Liver (tissue), 9 donors: ENCODE data around the gene CDH4. TPM values are rescaled to one million over a fixed set of nuclear protein-coding genes. Genes with fewer than 3 reads are reported as not detected.

Source experiments
- DNase-seq: peaks from one replicate; pipeline ENCODE4 v3.0.0-alpha.2; 2017; ENCODE audit warnings: low spot score
- H3K27ac ChIP-seq, 2 donors: one replicate each; pipeline ENCODE4 v1.7.0; 2013; ENCODE audit warnings: inconsistent platforms in 2 of 2, low read length in 2 of 2, control low read depth in 1 of 2, low read depth in 1 of 2, mild to moderate bottlenecking in 1 of 2
- H3K27me3 ChIP-seq, 4 donors: one replicate each; pipeline versions ENCODE4 v1.6.1 to v1.7.0; 2013; ENCODE audit warnings: low read length in 3 of 4, inconsistent platforms in 1 of 4, mild to moderate bottlenecking in 1 of 4, moderate library complexity in 1 of 4; ENCODE audit not compliant: control insufficient read depth in 4 of 4, insufficient read depth in 4 of 4
- H3K36me3 ChIP-seq, 4 donors: one replicate each; pipeline versions ENCODE4 v1.6.1 to v1.7.0; 2013; ENCODE audit warnings: low read length in 3 of 4, mild to moderate bottlenecking in 3 of 4, low read depth in 1 of 4, moderate library complexity in 1 of 4; ENCODE audit not compliant: control insufficient read depth in 4 of 4, insufficient read depth in 3 of 4
- H3K4me1 ChIP-seq, 4 donors: one replicate each; pipeline versions ENCODE4 v1.6.1 to v1.7.0; 2013; ENCODE audit warnings: low read length in 3 of 4, mild to moderate bottlenecking in 3 of 4, moderate library complexity in 1 of 4; ENCODE audit not compliant: control insufficient read depth in 4 of 4, insufficient read depth in 4 of 4
- H3K4me3 ChIP-seq, 3 donors: one replicate each; pipeline versions ENCODE4 v1.6.1 to v1.7.0; 2013; ENCODE audit warnings: low read length in 3 of 3, control low read depth in 1 of 3, low read depth in 1 of 3, mild to moderate bottlenecking in 1 of 3
- H3K9ac ChIP-seq, 2 donors: one replicate each; pipeline ENCODE4 v1.7.0; 2013; ENCODE audit warnings: low read length in 2 of 2, mild to moderate bottlenecking in 2 of 2, moderate library complexity in 2 of 2, control low read depth in 1 of 2, low read depth in 1 of 2
- H3K9me3 ChIP-seq, 4 donors: one replicate each; pipeline versions ENCODE4 v1.6.1 to v1.7.0; 2013; ENCODE audit warnings: low read length in 3 of 4; ENCODE audit not compliant: control insufficient read depth in 4 of 4
- EGR1 ChIP-seq, 2 donors: IDR thresholded peaks; 2 replicates each; pipeline ENCODE4 v1.6.1; 2016 to 2018; ENCODE audit warnings: antibody characterized with exemption in 2 of 2, low read depth in 2 of 2
- FOXA1 ChIP-seq: IDR thresholded peaks from 2 replicates; pipeline ENCODE4 v1.6.1; 2016; ENCODE audit warnings: antibody characterized with exemption
- FOXA2 ChIP-seq: IDR thresholded peaks from 2 replicates; pipeline ENCODE4 v1.6.1; 2016; ENCODE audit warnings: antibody characterized with exemption
- GABPA ChIP-seq, 2 donors: IDR thresholded peaks in 1 of 2; conservative IDR thresholded peaks in 1 of 2; 2 replicates each; pipeline ENCODE4 v1.6.1; 2016; ENCODE audit warnings: antibody characterized with exemption in 2 of 2, mild to moderate bottlenecking in 1 of 2, moderate library complexity in 1 of 2
- HNF4A ChIP-seq, 2 donors: conservative IDR thresholded peaks; 2 replicates each; pipeline ENCODE4 v1.6.1; 2016; ENCODE audit warnings: antibody characterized with exemption in 2 of 2, mild to moderate bottlenecking in 2 of 2
- HNF4G ChIP-seq: IDR thresholded peaks from 2 replicates; pipeline ENCODE4 v1.6.1; 2016; ENCODE audit warnings: antibody characterized with exemption
- JUND ChIP-seq, 2 donors: IDR thresholded peaks; 2 replicates each; pipeline ENCODE4 v1.6.1; 2016; ENCODE audit warnings: antibody characterized with exemption in 2 of 2
- MAX ChIP-seq: IDR thresholded peaks from 2 replicates; pipeline ENCODE4 v1.6.1; 2016; ENCODE audit warnings: antibody characterized with exemption
- NR2F2 ChIP-seq: IDR thresholded peaks from 2 replicates; pipeline ENCODE4 v1.6.1; 2016; ENCODE audit warnings: antibody characterized with exemption
- RAD21 ChIP-seq, 2 donors: IDR thresholded peaks; 2 replicates each; pipeline ENCODE4 v1.6.1; 2016; ENCODE audit warnings: antibody characterized with exemption in 2 of 2, mild to moderate bottlenecking in 2 of 2
- RXRA ChIP-seq, 2 donors: IDR thresholded peaks; 2 replicates each; pipeline ENCODE4 v1.6.1; 2017 to 2018; ENCODE audit warnings: antibody characterized with exemption in 2 of 2, mild to moderate bottlenecking in 1 of 2
- SP1 ChIP-seq: IDR thresholded peaks from 2 replicates; pipeline ENCODE4 v1.6.1; 2018; ENCODE audit warnings: antibody characterized with exemption, mild to moderate bottlenecking
- TAF1 ChIP-seq: conservative IDR thresholded peaks from 2 replicates; pipeline ENCODE4 v1.6.1; 2016; ENCODE audit warnings: antibody characterized with exemption, mild to moderate bottlenecking
- ZBTB33 ChIP-seq: IDR thresholded peaks from 2 replicates; pipeline ENCODE4 v1.6.1; 2016; ENCODE audit warnings: antibody characterized with exemption
- WGBS: extraction: QIAGEN DNeasy Blood & Tissue Kit; methylation state at CpG from one replicate; pipeline ENCODE4 v1.1.7; 2013; 5-methylcytosine and 5-hydroxymethylcytosine counted together
- polyA plus RNA-seq, 2 donors: library from polyadenylated mRNA; stranded (reverse) in 1 of 2; unstranded in 1 of 2; fragments of 200-250 nt in 1 of 2; fragments of >200 nt in 1 of 2; fragmentation: Nextera tagmentation in 1 of 2; extraction: Ambion mirVana in 1 of 2; gene quantifications; one replicate each; pipeline versions ENCODE4 v1.2.1 to v1.2.3, GENCODE V29; 2013 to 2015
- total RNA-seq, 2 donors: library from RNA; depleted of rRNA; stranded (reverse); fragments of >200 nt; gene quantifications; one replicate each; pipeline ENCODE4 v1.2.3, GENCODE V29; 2014
- TF ChIP-seq, protein P1 (sequence below): IDR thresholded peaks from 2 replicates; pipeline ENCODE4 v1.6.1; 2016; ENCODE audit warnings: antibody characterized with exemption
- TF ChIP-seq, protein P2 (sequence below): IDR thresholded peaks from 2 replicates; pipeline ENCODE4 v1.6.1; 2016; ENCODE audit warnings: antibody characterized with exemption, mild to moderate bottlenecking
- TF ChIP-seq, protein P3 (sequence below): fragments of 150-350 bp; IDR thresholded peaks from 2 replicates; pipeline ENCODE4 v1.5.1; 2017; ENCODE audit warnings: improper control_type of control experiment, low read depth, low read length; ENCODE audit not compliant: missing input control
- donor health status: healthy.
- donor health status: healthy.
- donor health status: healthy.
- donor health status: healthy.
- donor health status: healthy.

CDH4 gene
- total and polyA plus RNA-seq, 4 donors = 0.03 to 0.25 (median 0.19) TPM; not detected in 1

- H3K27ac ChIP-seq = no peak overlapping the region
- WGBS = 92% methylated on average over 2 of the region's 2 CpGs
- H3K36me3 ChIP-seq = no peaks in the 10 kb centered on the region
- no peaks in the 10 kb centered on the region for H3K4me1 ChIP-seq
- TF ChIP-seq RXRA (IDR thresholded peaks at IDR 0.05) (no peak), TAF1 (no peak), HNF4G (no peak), FOXA2 (no peak), NR2F2 (no peak), SP1 (no peak), EGR1 (IDR thresholded peaks at IDR 0.05; ENCODE audit: low read depth in 2 of 2) (no peak), JUND (IDR thresholded peaks at IDR 0.05) (no peak), HNF4A (conservative IDR thresholded peaks at IDR 0.05) (no peak), RAD21 (IDR thresholded peaks at IDR 0.05) (no peak), FOXA1 (no peak), MAX (no peak), ZBTB33 (no peak), GABPA (IDR thresholded peaks at IDR 0.05 in 1 of 2, conservative IDR thresholded peaks at IDR 0.05 in 1 of 2) (no peak)
- TF ChIP-seq, protein P1, sequence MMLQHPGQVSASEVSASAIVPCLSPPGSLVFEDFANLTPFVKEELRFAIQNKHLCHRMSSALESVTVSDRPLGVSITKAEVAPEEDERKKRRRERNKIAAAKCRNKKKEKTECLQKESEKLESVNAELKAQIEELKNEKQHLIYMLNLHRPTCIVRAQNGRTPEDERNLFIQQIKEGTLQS = no peak
- TF ChIP-seq, protein P2, sequence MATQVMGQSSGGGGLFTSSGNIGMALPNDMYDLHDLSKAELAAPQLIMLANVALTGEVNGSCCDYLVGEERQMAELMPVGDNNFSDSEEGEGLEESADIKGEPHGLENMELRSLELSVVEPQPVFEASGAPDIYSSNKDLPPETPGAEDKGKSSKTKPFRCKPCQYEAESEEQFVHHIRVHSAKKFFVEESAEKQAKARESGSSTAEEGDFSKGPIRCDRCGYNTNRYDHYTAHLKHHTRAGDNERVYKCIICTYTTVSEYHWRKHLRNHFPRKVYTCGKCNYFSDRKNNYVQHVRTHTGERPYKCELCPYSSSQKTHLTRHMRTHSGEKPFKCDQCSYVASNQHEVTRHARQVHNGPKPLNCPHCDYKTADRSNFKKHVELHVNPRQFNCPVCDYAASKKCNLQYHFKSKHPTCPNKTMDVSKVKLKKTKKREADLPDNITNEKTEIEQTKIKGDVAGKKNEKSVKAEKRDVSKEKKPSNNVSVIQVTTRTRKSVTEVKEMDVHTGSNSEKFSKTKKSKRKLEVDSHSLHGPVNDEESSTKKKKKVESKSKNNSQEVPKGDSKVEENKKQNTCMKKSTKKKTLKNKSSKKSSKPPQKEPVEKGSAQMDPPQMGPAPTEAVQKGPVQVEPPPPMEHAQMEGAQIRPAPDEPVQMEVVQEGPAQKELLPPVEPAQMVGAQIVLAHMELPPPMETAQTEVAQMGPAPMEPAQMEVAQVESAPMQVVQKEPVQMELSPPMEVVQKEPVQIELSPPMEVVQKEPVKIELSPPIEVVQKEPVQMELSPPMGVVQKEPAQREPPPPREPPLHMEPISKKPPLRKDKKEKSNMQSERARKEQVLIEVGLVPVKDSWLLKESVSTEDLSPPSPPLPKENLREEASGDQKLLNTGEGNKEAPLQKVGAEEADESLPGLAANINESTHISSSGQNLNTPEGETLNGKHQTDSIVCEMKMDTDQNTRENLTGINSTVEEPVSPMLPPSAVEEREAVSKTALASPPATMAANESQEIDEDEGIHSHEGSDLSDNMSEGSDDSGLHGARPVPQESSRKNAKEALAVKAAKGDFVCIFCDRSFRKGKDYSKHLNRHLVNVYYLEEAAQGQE = no peak
- TF ChIP-seq, protein P3, sequence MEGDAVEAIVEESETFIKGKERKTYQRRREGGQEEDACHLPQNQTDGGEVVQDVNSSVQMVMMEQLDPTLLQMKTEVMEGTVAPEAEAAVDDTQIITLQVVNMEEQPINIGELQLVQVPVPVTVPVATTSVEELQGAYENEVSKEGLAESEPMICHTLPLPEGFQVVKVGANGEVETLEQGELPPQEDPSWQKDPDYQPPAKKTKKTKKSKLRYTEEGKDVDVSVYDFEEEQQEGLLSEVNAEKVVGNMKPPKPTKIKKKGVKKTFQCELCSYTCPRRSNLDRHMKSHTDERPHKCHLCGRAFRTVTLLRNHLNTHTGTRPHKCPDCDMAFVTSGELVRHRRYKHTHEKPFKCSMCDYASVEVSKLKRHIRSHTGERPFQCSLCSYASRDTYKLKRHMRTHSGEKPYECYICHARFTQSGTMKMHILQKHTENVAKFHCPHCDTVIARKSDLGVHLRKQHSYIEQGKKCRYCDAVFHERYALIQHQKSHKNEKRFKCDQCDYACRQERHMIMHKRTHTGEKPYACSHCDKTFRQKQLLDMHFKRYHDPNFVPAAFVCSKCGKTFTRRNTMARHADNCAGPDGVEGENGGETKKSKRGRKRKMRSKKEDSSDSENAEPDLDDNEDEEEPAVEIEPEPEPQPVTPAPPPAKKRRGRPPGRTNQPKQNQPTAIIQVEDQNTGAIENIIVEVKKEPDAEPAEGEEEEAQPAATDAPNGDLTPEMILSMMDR = no peak
- no peak overlapping the region for H3K4me3 ChIP-seq
- H3K9ac ChIP-seq = no peak overlapping the region
- no peaks in the 10 kb centered on the region for H3K27me3 ChIP-seq
- H3K9me3 ChIP-seq = no peaks in the 10 kb centered on the region
- no peak for DNase-seq
Observed at GRCh38 chr20:61585764-61586163, 333.7 kb downstream of the CDH4 start.

DNA sequence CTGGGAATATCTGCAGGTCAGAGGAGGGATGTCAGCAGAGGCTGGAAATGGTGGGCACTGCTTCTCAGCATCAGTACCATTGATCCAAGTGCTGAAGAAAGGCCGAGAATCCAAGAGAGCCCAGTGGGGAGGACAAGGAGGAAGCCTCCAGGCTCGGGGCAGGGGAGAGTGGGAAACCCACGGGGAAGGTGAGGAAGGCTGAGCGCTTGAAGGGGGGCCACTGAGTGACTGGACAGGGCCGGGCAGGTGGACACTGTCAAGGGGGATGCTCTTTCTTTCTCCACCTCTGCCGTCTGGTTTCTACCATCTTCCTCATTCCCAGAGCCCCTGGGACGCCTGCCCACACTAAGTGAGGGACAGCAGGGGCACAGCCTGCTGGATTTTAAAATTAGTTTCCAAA lies 335.0 kb downstream of the CDH4 start:
- Histone ChIP-seq H3K4me3 (no peak overlapping the region), H3K36me3 (no peaks in the 10 kb centered on the region), H3K27ac (no peak overlapping the region), H3K9ac (no peak overlapping the region), H3K27me3 (no peaks in the 10 kb centered on the region), H3K9me3 (peaks cover 0 to 3% (median under 1%) of the 10 kb centered on the region in 4 donors), H3K4me1 (no peaks in the 10 kb centered on the region)
- TF ChIP-seq, protein P1 = no peak
- TF ChIP-seq HNF4A (conservative IDR thresholded peaks at IDR 0.05) (no peak), NR2F2 (no peak), MAX (no peak)
- 74% methylated on average over 7 of the region's 7 CpGs for WGBS
- no peak for DNase-seq
